ENCODE measurements around the gene CNR2.
"Not testable (repeated sequence)": the region's sequence is repeated elsewhere in the genome, so short reads cannot be mapped to it uniquely, and the experiment has no call there.

Gene CNR2

GRCh38 chr1:23882746-23883145 is 30.4 kb downstream of the CNR2 start:
- no peak for DNase-seq

- no peak for DNase-seq
Measured at GRCh38 chr1:23879809-23880208, 33.4 kb downstream of the CNR2 start.

- no peak for DNase-seq
Measured at GRCh38 chr1:23878668-23879067, 34.5 kb downstream of the CNR2 start.

- no peak for DNase-seq
Measured at GRCh38 chr1:23875382-23875781, 37.8 kb downstream of the CNR2 start.

- DNase-seq = no peak
Measured at GRCh38 chr1:23872421-23872820, 40.7 kb downstream of the CNR2 start.

GRCh38 chr1:23869051-23869450 is 44.1 kb downstream of the CNR2 start:
- no peak for DNase-seq

- no peak for DNase-seq
Measured at GRCh38 chr1:23868557-23869016, 44.6 kb downstream of the CNR2 start.

- peak; percentile 82 to 93 for DNase-seq
Measured at GRCh38 chr1:23867895-23868556, 45.1 kb downstream of the CNR2 start, which contains the start of gene FUCA1. Gene FUCA1, minus strand, starts transcription at chr1:23868290. Its CDS starts 4 bp downstream, at chr1:23868286.

GRCh38 chr1:23867542-23867894 is 45.6 kb downstream of the CNR2 start:
- no peak for DNase-seq

- DNase-seq = no peak
Measured at GRCh38 chr1:23865543-23865930, 47.6 kb downstream of the CNR2 start.

- no peak for DNase-seq
Measured at GRCh38 chr1:23864801-23865542, 48.2 kb downstream of the CNR2 start.

GRCh38 chr1:23862640-23863039 is 50.5 kb downstream of the CNR2 start:
- no peak for DNase-seq

- DNase-seq = peak in 1 of 2 experiments; percentile 15
Measured at GRCh38 chr1:23854568-23854967, 58.6 kb downstream of the CNR2 start.

- not testable (repeated sequence) for DNase-seq
Measured at GRCh38 chr1:23853124-23853523, 60.0 kb downstream of the CNR2 start.

- not testable (repeated sequence) for DNase-seq
Measured at GRCh38 chr1:23851406-23851805, 61.8 kb downstream of the CNR2 start.

GRCh38 chr1:23848673-23849616 is 64.2 kb downstream of the CNR2 start:
- DNase-seq = no peak

- DNase-seq = not testable (repeated sequence)
Measured at GRCh38 chr1:23847482-23848095, 65.6 kb downstream of the CNR2 start.

GRCh38 chr1:23845163-23845562 is 68.0 kb downstream of the CNR2 start:
- DNase-seq = no peak

GRCh38 chr1:23843644-23844043 is 69.5 kb downstream of the CNR2 start:
- DNase-seq = no peak

- peak in 1 of 2 experiments; percentile 25 for DNase-seq
Measured at GRCh38 chr1:23838401-23838866, 74.7 kb downstream of the CNR2 start.

- no peak for DNase-seq
Measured at GRCh38 chr1:23837908-23838307, 75.3 kb downstream of the CNR2 start.

GRCh38 chr1:23836037-23836436 is 77.1 kb downstream of the CNR2 start:
- no peak for DNase-seq

- DNase-seq = not testable (repeated sequence)
Measured at GRCh38 chr1:23834156-23834555, 79.0 kb downstream of the CNR2 start.

Measured in NCI-H524 (cell line).